Body of pancreas (tissue), 4 donors: ENCODE data around the gene DAB2IP.

Experiments used
- CTCF ChIP-seq, 7 experiments: fragments of 450-650 bp in 4 of 7; fragments of 200-600 bp in 3 of 7; sonication (generic) in 3 of 7; IDR thresholded peaks; one replicate each; pipeline ENCODE4 v1.5.1; 2016 to 2019; ENCODE audit warnings: antibody characterized with exemption in 7 of 7
- POLR2A ChIP-seq, 3 donors: fragments of 450-650 bp; IDR thresholded peaks; one replicate each; pipeline ENCODE4 v1.6.1; 2016; ENCODE audit warnings: antibody characterized with exemption in 3 of 3, mild to moderate bottlenecking in 2 of 3

GRCh38 chr9:121738411-121738810 lies 87.0 kb downstream of the DAB2IP start:
- TF ChIP-seq CTCF (IDR thresholded peaks at IDR 0.05) (no peak), POLR2A (IDR thresholded peaks at IDR 0.05) (no peak)
